ENCODE results near the gene DDX1.
"Not testable (repeated sequence)": the region's sequence is repeated elsewhere in the genome, so short reads cannot be mapped to it uniquely, and the experiment has no call there.

Gene DDX1

GRCh38 chr2:15606481-15607441, 15.1 kb downstream of the DDX1 start:
- no peak for TF ChIP-seq CTCF (IDR thresholded peaks at IDR 0.05; ENCODE audit: low read depth, low read length)
- H3K9me3 ChIP-seq (ENCODE audit: severe bottlenecking), result no peaks in the 10 kb centered on the region
- no peaks in the 10 kb centered on the region for H3K27me3 ChIP-seq (ENCODE audit: insufficient read depth, low read depth, severe bottlenecking)
- no peak for DNase-seq
- H3K36me3 ChIP-seq, result peaks cover 87% of the 10 kb centered on the region
- no peak overlapping the region for H3K4me3 ChIP-seq (ENCODE audit: low read depth, low read length)
- no peak overlapping the region for H3K27ac ChIP-seq

- no peaks in the 10 kb centered on the region for H3K27me3 ChIP-seq (ENCODE audit: insufficient read depth, low read depth, severe bottlenecking)
- no peak for TF ChIP-seq CTCF (IDR thresholded peaks at IDR 0.05; ENCODE audit: low read depth, low read length)
- no peak overlapping the region for H3K4me3 ChIP-seq (ENCODE audit: low read depth, low read length)
- peaks cover 77% of the 10 kb centered on the region for H3K36me3 ChIP-seq
- no peak overlapping the region for H3K27ac ChIP-seq
- no peak for DNase-seq
- no peaks in the 10 kb centered on the region for H3K9me3 ChIP-seq (ENCODE audit: severe bottlenecking)
These were observed 16.2 kb downstream of the DDX1 start for GRCh38 chr2:15607709-15608391.

GRCh38 chr2:15608392-15608761, 16.7 kb downstream of the DDX1 start:
- DNase-seq, result no peak
- H3K4me3 ChIP-seq (ENCODE audit: low read depth, low read length), result no peak overlapping the region
- H3K27ac ChIP-seq, result no peak overlapping the region
- no peaks in the 10 kb centered on the region for H3K9me3 ChIP-seq (ENCODE audit: severe bottlenecking)
- no peak for TF ChIP-seq CTCF (IDR thresholded peaks at IDR 0.05; ENCODE audit: low read depth, low read length)
- no peaks in the 10 kb centered on the region for H3K27me3 ChIP-seq (ENCODE audit: insufficient read depth, low read depth, severe bottlenecking)
- H3K36me3 ChIP-seq, result peaks cover 77% of the 10 kb centered on the region

- no peak overlapping the region for H3K4me3 ChIP-seq (ENCODE audit: low read depth, low read length)
- no peak for TF ChIP-seq CTCF (IDR thresholded peaks at IDR 0.05; ENCODE audit: low read depth, low read length)
- H3K27ac ChIP-seq, result no peak overlapping the region; the same call in 1 of the 2 replicates
- H3K36me3 ChIP-seq, result peaks cover 75% of the 10 kb centered on the region
- H3K27me3 ChIP-seq (ENCODE audit: insufficient read depth, low read depth, severe bottlenecking), result no peaks in the 10 kb centered on the region
- no peaks in the 10 kb centered on the region for H3K9me3 ChIP-seq (ENCODE audit: severe bottlenecking)
- DNase-seq, result peak; percentile 37
These were observed 17.8 kb downstream of the DDX1 start for GRCh38 chr2:15609341-15610042.

- Histone ChIP-seq H3K36me3 (peaks cover 75% of the 10 kb centered on the region), H3K4me3 (ENCODE audit: low read depth, low read length) (no peak overlapping the region), H3K9me3 (ENCODE audit: severe bottlenecking) (no peaks in the 10 kb centered on the region), H3K27ac (peak overlapping the region; percentile 15), H3K27me3 (ENCODE audit: insufficient read depth, low read depth, severe bottlenecking) (no peaks in the 10 kb centered on the region)
- no peak for TF ChIP-seq CTCF (IDR thresholded peaks at IDR 0.05; ENCODE audit: low read depth, low read length)
- no peak for DNase-seq
These were observed 18.8 kb downstream of the DDX1 start for GRCh38 chr2:15610430-15610952.

- peaks cover 75% of the 10 kb centered on the region for H3K36me3 ChIP-seq
- DNase-seq; H3K27me3 ChIP-seq (ENCODE audit: insufficient read depth, low read depth, severe bottlenecking); H3K9me3 ChIP-seq (ENCODE audit: severe bottlenecking); H3K4me3 ChIP-seq (ENCODE audit: low read depth, low read length); H3K27ac ChIP-seq: not testable (repeated sequence)
These were observed 20.4 kb downstream of the DDX1 start for GRCh38 chr2:15612101-15612500.
